Large intestine (tissue), 12 donors: ENCODE measurements around the gene UFM1. TPM values are rescaled to one million over a fixed set of nuclear protein-coding genes. Genes with fewer than 3 reads are reported as not detected.
"Not testable (repeated sequence)": the region's sequence is repeated elsewhere in the genome, so short reads cannot be mapped to it uniquely, and the experiment has no call there.

Experiments
- DNase-seq, 2 donors: peaks; one replicate each; pipeline versions ENCODE4 v3.0.0 to v3.0.0-alpha.2; 2013
- H3K27ac ChIP-seq: one replicate; pipeline ENCODE4 v1.5.1; 2013; ENCODE audit warnings: low read length
- H3K27me3 ChIP-seq: 2 replicates; pipeline ENCODE4 v1.6.1; 2013; ENCODE audit warnings: low read length; ENCODE audit not compliant: control insufficient read depth, insufficient read depth
- H3K36me3 ChIP-seq: 2 replicates; pipeline ENCODE4 v1.6.1; 2013; ENCODE audit warnings: low read length; ENCODE audit not compliant: control insufficient read depth, insufficient read depth
- H3K4me1 ChIP-seq: one replicate; pipeline ENCODE4 v1.6.1; 2013; ENCODE audit warnings: low read length; ENCODE audit not compliant: control insufficient read depth, insufficient read depth
- H3K4me3 ChIP-seq: one replicate; pipeline ENCODE4 v1.5.1; 2013; ENCODE audit warnings: low read length
- H3K9me3 ChIP-seq: one replicate; pipeline ENCODE4 v1.6.1; 2013; ENCODE audit warnings: mild to moderate bottlenecking, low read depth, low read length, moderate library complexity; ENCODE audit not compliant: control insufficient read depth
- WGBS: methylation state at CpG from one replicate; pipeline ENCODE4 v1.1.5; 2013; ENCODE audit warnings: low lambda C conversion rate; ENCODE audit not compliant: insufficient coverage; 5-methylcytosine and 5-hydroxymethylcytosine counted together
- long read RNA-seq, 11 donors: transcript quantifications; one replicate each; lab custom pipeline, GENCODE V29; 2026
- polyA plus RNA-seq: library from polyadenylated mRNA; unstranded; fragments of 120-200 nt; gene quantifications from one replicate; pipeline ENCODE4 v1.2.1, GENCODE V29; 2013

UFM1 gene
- polyA plus RNA-seq, result 84.8 TPM
- long read RNA-seq, donor 1, transcript UFM1-201 (6 exons, 3,138 nt), result major isoform, 17 of 19 reads
- long read RNA-seq, donor 1, partial matches to known transcripts, result 0 of 19 reads
- long read RNA-seq, donor 1, other reads (novel, unspliced or antisense), result 0 of 19 reads
- long read RNA-seq, donor 2, transcript UFM1-201 (6 exons, 3,138 nt), result major isoform, 40 of 41 reads
- long read RNA-seq, donor 2, partial matches to known transcripts, result 0 of 41 reads
- long read RNA-seq, donor 2, other reads (novel, unspliced or antisense), result 0 of 41 reads
- long read RNA-seq, donor 3, result 0 reads
- long read RNA-seq, donor 4, transcript UFM1-201 (6 exons, 3,138 nt), result major isoform, 5 of 5 reads
- long read RNA-seq, donor 4, partial matches to known transcripts, result 0 of 5 reads
- long read RNA-seq, donor 4, other reads (novel, unspliced or antisense), result 0 of 5 reads
- long read RNA-seq, donor 5, transcript UFM1-201 (6 exons, 3,138 nt), result major isoform, 15 of 18 reads
- long read RNA-seq, donor 5, partial matches to known transcripts, result 0 of 18 reads
- long read RNA-seq, donor 5, other reads (novel, unspliced or antisense), result 0 of 18 reads
- long read RNA-seq, donor 6, transcript UFM1-201 (6 exons, 3,138 nt), result major isoform, 27 of 29 reads
- long read RNA-seq, donor 6, partial matches to known transcripts, result 0 of 29 reads
- long read RNA-seq, donor 6, other reads (novel, unspliced or antisense), result 0 of 29 reads
- long read RNA-seq, donor 7, transcript UFM1-201 (6 exons, 3,138 nt), result major isoform, 8 of 8 reads
- long read RNA-seq, donor 7, partial matches to known transcripts, result 0 of 8 reads
- long read RNA-seq, donor 7, other reads (novel, unspliced or antisense), result 0 of 8 reads
- long read RNA-seq, donor 8, transcript UFM1-201 (6 exons, 3,138 nt), result major isoform, 45 of 52 reads
- long read RNA-seq, donor 8, partial matches to known transcripts, result 0 of 52 reads
- long read RNA-seq, donor 8, other reads (novel, unspliced or antisense), result 5 of 52 reads
- long read RNA-seq, donor 9, transcript UFM1-201 (6 exons, 3,138 nt), result major isoform, 28 of 36 reads
- long read RNA-seq, donor 9, partial matches to known transcripts, result 0 of 36 reads
- long read RNA-seq, donor 9, other reads (novel, unspliced or antisense), result 5 of 36 reads
- long read RNA-seq, donor 10, transcript UFM1-201 (6 exons, 3,138 nt), result major isoform, 38 of 125 reads
- long read RNA-seq, donor 10, partial matches to known transcripts, result 85 of 125 reads
- long read RNA-seq, donor 10, other reads (novel, unspliced or antisense), result 0 of 125 reads
- long read RNA-seq, donor 11, transcript UFM1-201 (6 exons, 3,138 nt), result major isoform, 28 of 82 reads
- long read RNA-seq, donor 11, partial matches to known transcripts, result 54 of 82 reads
- long read RNA-seq, donor 11, other reads (novel, unspliced or antisense), result 0 of 82 reads

GRCh38 chr13:38349390-38350113 lies at the start of gene UFM1:
Gene UFM1 (plus strand): TSS chr13:38349851. CDS start chr13:38349920, 69 bp downstream.
- WGBS, result 0% methylated on average over 3 of the region's 41 CpGs
- Histone ChIP-seq H3K36me3 (peaks cover 6% of the 10 kb centered on the region), H3K9me3 (no peaks in the 10 kb centered on the region), H3K4me1 (peaks cover 2% of the 10 kb centered on the region), H3K27me3 (no peaks in the 10 kb centered on the region), H3K4me3 (peak within 1 kb of the TSS; percentile 83), H3K27ac (peak within 1 kb of the TSS; percentile 88)
- peak; percentile 91 to 93 for DNase-seq

- H3K4me3 ChIP-seq, result no peak overlapping the region
- H3K27ac ChIP-seq, result no peak overlapping the region
- H3K36me3 ChIP-seq, result no peaks in the 10 kb centered on the region
- no peaks in the 10 kb centered on the region for H3K4me1 ChIP-seq
- H3K9me3 ChIP-seq, result no peaks in the 10 kb centered on the region
- no peaks in the 10 kb centered on the region for H3K27me3 ChIP-seq
- DNase-seq, result peak in 1 of 2 donors; percentile 14
- 40% methylated on average over 1 of the region's 4 CpGs for WGBS
Measured at GRCh38 chr13:38301236-38301635, 48.4 kb upstream of the UFM1 start.

GRCh38 chr13:38303816-38304320 lies 45.8 kb upstream of the UFM1 start:
- no peak for DNase-seq
- H3K9me3 ChIP-seq, result no peaks in the 10 kb centered on the region
- no peaks in the 10 kb centered on the region for H3K36me3 ChIP-seq
- no peak overlapping the region for H3K4me3 ChIP-seq
- no peaks in the 10 kb centered on the region for H3K27me3 ChIP-seq
- no CpG with 5 or more reads among the region's 2 CpGs for WGBS
- H3K27ac ChIP-seq, result no peak overlapping the region
- H3K4me1 ChIP-seq, result no peaks in the 10 kb centered on the region

- H3K4me1 ChIP-seq, result no peaks in the 10 kb centered on the region
- WGBS, result no CpG with 5 or more reads among the region's 2 CpGs
- DNase-seq, result no peak
Measured at GRCh38 chr13:38308736-38309135, 40.9 kb upstream of the UFM1 start.

GRCh38 chr13:38309397-38309796 lies 40.3 kb upstream of the UFM1 start:
- Histone ChIP-seq H3K27ac (no peak overlapping the region), H3K9me3 (no peaks in the 10 kb centered on the region), H3K27me3 (no peaks in the 10 kb centered on the region), H3K36me3 (no peaks in the 10 kb centered on the region), H3K4me1 (no peaks in the 10 kb centered on the region), H3K4me3 (no peak overlapping the region)
- DNase-seq, result no peak

More at GRCh38 chr13:38308736-38309135, 40.9 kb upstream of the UFM1 start:
- Histone ChIP-seq H3K27me3 (no peaks in the 10 kb centered on the region), H3K36me3 (no peaks in the 10 kb centered on the region), H3K9me3 (no peaks in the 10 kb centered on the region), H3K4me3 (no peak overlapping the region), H3K27ac (no peak overlapping the region)

- no CpG with 5 or more reads among the region's 10 CpGs for WGBS
- not testable (repeated sequence) for H3K27ac ChIP-seq, H3K27me3 ChIP-seq, H3K4me1 ChIP-seq, H3K9me3 ChIP-seq, H3K4me3 ChIP-seq, DNase-seq, H3K36me3 ChIP-seq
Measured at GRCh38 chr13:38311175-38311574, 38.5 kb upstream of the UFM1 start.

- DNase-seq, result no peak
Measured at GRCh38 chr13:38316129-38316528, 33.5 kb upstream of the UFM1 start.

GRCh38 chr13:38321654-38322053 lies 28.0 kb upstream of the UFM1 start:
- Histone ChIP-seq H3K27ac (no peak overlapping the region), H3K9me3 (peaks cover 2% of the 10 kb centered on the region), H3K36me3 (no peaks in the 10 kb centered on the region), H3K27me3 (no peaks in the 10 kb centered on the region), H3K4me3 (no peak overlapping the region), H3K4me1 (no peaks in the 10 kb centered on the region)
- WGBS, result 100% methylated on average over 2 of the region's 5 CpGs
- DNase-seq, result no peak

More at GRCh38 chr13:38316129-38316528, 33.5 kb upstream of the UFM1 start:
- H3K9me3 ChIP-seq, result peaks cover 2% of the 10 kb centered on the region
- no peaks in the 10 kb centered on the region for H3K36me3 ChIP-seq
- H3K27ac ChIP-seq, result no peak overlapping the region
- H3K4me3 ChIP-seq, result no peak overlapping the region
- no peaks in the 10 kb centered on the region for H3K4me1 ChIP-seq
- no peaks in the 10 kb centered on the region for H3K27me3 ChIP-seq

- WGBS, result 80% methylated on average over 1 of the region's 1 CpG
- no peaks in the 10 kb centered on the region for H3K9me3 ChIP-seq
- H3K27me3 ChIP-seq, result no peaks in the 10 kb centered on the region
- no peaks in the 10 kb centered on the region for H3K4me1 ChIP-seq
- H3K36me3 ChIP-seq, result no peaks in the 10 kb centered on the region
- H3K27ac ChIP-seq, result no peak overlapping the region
- DNase-seq, result no peak
- no peak overlapping the region for H3K4me3 ChIP-seq
Measured at GRCh38 chr13:38325426-38325825, 24.2 kb upstream of the UFM1 start.
